GM15510 (cell line): ENCODE data around the gene RCAN2.

Experiments used
- POLR2A ChIP-seq: IDR thresholded peaks from 3 replicates; pipeline ENCODE4 v1.6.1; 2011; ENCODE audit warnings: borderline replicate concordance; ENCODE audit not compliant: insufficient read length; ENCODE audit errors: extremely low read depth

RCAN2 gene

DNA sequence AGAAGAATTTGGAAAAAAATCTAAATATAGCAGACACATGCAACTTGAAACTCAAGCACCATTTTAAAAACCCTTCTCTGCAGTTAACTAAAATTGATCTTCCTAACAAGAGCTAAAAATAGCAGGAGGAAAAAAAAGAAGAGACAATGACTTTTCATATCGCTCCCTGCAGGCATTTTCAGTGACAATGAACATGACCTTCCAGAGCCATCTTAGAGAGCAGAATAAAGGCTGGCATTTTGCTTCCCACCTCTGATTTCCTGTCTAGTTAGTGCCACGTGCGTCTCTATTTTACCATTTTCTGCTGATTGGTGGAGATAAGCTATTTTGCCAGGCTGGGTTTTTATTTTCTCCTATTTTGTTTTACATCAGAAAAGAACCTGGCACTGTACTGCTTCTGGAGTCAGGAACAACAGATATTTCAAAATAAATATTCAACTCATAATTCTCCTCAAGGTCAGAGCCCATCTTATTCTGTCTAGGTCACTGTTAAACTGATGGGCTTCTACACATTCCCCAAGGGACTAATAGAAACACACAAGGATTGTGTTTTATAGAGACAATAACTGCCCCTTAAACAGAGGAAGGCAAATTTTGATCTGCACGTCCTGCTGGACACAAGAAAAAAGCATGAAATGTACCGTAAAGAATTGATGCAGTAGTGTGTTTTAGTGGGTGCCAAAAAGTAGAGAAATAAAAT lies 250.2 kb downstream of the RCAN2 start:
- no peak for TF ChIP-seq POLR2A

DNA sequence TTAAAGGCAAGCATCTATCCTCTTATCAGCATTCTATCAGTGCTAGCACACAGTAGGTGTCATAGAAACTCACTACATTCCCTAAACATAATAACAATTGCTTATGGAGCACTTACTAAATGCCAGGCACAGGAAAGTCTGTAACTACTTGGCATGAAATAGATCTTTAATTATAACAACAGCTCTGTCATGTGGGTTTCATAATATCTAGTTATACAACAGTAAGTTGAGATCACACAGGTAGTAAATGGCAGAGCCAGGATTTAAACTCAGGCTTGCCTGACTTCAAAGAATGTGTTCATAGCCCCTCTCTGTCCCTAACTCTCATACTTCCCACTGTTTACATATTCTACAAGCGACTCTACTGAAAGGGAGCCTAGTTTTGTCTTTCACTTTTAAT lies 254.5 kb downstream of the RCAN2 start:
- no peak for TF ChIP-seq POLR2A

DNA sequence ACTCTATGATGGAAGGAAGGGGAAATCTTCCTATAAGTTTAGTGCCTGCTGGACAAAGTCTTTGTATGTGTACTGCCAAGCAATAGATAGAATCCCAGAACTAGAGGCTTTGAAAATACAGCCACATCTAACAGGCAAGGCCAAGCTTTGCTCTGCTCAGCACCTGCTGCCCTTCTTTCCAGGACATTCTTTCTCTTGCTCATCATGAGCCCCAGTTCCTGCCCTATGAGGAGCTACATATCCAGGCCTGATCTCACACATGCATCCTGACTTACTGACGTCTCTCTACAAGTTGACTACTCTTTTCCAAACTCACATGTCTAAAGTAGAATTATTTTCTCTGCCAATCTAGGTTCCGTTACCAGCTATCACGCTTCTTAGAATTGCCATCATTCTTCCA lies 256.0 kb downstream of the RCAN2 start:
- TF ChIP-seq POLR2A: no peak

DNA sequence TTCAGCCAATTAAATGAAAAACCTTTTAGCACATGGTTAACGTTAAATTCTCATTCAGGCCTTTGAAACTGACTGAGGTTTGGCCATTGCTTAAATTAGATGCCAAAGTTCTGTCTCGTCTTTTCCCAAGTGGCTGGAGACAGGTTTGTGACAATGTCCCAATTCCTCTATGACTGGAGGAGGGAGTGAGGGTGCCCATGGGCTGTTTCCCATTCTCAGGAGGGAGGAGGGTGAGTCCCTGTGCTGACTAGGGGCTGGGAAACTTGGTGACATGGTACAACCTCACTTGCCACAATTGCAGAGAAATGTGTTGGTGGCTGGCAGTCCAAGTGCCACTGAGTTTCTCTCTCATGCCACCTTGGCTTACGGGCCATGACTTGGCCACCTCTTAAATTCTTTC lies 256.5 kb downstream of the RCAN2 start:
- no peak for TF ChIP-seq POLR2A

DNA sequence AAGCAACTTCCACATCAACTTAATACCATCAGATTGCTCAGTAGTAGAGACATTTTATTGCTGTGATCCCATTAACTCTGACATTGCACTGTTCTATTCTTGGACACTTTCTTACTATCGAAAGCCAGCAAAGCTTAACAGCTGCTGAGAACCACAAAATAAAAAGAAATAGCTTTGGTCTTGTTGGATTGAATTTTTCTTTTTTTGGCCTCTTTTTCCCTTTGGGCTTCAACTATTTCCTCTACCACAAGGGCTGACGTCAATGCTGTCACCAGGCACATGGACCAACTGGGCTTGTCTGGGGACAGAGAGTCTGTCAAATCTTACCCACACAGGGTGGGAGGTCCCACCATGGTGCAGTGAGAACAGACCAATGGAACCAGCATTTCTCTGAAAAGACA lies 257.1 kb downstream of the RCAN2 start:
- TF ChIP-seq POLR2A: no peak

DNA sequence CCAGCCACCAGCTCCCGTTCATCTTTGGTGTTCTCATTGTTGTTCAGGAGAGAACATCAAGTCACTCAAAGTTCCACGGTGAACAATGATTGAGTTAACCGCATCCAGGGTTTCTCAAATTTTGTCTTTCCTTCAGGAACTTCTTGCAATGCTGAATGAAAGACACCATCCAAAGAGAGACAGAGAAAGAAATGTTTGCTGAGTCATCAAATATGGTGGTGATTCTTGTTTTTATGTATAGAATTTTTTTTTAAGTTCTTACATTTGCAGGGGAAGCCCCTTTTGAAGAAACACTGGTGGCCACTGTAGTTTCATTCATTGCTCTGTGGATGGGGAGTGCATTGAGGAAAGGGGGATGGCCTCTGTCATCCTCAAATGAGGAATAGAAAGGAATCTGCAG lies 258.1 kb downstream of the RCAN2 start:
- no peak for TF ChIP-seq POLR2A

DNA sequence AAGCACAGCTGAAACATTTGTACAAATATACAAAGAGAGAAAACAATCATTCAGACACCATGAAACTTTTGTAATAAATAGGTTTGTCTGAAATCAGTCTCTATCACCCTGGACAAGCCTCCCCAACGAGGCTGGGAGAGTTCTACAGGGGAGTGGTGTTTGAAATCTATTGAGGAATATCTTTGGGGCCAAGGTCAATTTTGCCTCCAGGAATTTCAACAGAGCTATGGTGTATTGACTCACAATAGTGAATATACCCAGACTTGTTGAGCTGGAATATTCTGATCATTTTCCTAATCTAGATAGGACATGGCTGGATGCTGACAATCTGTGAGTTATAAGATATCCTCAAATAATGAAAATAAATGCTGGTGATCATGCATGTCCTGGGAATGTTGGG lies 269.0 kb downstream of the RCAN2 start:
- TF ChIP-seq POLR2A: no peak

DNA sequence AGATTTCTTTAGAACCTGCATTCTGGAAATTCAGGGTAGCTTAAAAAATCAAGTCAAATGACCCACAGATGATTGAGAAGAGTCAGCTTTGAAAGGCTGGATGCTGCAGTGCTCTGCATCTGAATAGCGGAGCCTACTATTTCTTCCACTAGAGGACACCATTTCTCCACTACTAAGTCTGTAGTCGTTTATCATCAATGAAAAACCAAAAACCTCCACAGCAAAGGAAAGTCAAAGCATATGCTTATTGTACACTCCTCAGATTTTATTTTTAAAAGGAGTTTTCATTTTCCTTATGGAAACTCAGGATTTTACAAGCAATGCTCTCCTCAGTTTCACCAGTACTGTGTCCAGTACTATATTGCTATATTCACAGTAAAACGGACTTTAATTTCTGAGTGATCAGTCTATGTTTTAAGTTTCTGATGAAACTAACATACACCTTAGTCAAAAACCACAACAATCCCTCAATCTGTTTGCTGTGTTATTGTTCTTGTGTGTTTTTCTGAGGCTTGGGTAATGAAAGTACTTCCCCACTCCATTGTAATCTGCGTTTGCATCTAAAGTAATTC lies 269.9 kb downstream of the RCAN2 start:
- TF ChIP-seq POLR2A: no peak

DNA sequence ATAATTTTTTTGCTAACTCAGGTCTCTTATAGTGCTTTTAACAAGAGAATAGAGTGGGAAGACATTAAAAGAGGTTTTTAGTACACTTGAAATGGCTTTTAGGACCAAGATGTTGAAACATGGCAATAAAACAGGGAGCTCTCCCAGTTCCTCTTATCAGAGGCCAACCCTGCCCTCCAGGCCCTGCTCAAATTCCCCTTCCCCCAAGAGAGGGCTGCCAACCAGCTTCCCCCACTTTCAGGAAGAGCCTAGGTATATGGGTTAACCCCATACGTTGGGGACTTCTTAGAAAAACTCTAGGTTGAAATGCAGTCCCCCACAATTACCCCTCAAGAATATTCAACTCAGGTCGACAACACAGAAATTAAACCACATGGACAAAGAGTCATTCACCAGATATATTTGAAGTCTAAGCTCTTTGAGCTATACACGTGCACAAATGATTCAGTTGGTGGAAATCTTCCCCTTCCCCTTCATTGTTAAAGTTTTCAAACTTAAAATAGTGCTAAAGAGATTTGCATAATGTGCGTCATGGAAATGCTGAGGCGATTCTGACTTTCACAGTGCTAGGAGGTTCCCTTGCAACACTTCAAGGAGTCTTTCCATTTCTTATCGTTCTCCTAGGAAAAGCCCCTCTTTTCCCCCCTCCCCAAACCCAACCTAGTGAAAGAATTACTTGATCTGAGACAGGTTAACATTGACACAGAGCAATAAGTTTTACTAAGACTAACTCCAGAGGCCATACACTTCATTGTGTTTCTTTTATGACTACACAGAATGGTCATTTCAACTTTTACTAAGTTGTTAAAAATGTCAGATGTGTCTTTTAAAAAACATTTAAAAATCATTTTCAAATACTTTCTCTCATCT lies 270.7 kb downstream of the RCAN2 start:
- no peak for TF ChIP-seq POLR2A

DNA sequence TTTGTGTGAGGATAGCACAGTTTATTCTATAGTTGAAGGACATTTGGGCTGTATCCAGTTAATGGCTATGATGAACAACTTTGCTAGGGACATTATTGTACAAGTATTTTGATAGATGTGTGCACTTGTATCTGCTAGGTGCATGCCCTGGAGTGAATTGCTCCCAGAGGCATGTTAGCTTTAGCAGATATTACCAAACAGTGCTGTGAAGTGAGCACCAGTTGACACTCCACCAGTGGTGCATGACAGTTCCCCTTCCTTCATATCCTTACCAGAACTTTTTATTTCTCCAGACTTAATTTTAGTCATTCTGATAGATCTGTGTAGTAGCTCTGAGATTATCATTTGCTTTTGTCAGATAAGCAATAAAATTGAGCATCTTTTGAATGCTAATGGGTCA lies 271.6 kb downstream of the RCAN2 start:
- no peak for TF ChIP-seq POLR2A

DNA sequence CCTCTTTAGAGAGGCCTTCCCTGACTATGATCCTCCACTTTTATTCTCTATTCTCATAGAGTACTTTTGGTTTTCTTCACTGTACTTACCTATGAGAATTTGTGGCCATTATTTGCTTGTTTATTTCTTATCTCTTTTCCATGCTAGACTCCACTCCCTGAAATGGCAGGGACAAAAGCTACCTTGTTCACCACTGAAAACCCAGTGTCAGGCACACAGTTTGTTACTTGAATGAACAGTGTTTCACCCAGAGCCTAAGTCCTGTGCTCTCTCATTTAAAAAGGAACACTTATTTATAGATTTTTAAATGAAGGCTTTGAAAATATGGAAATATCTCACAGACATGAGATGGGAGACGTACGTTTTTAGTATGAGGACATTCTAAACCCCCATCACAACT lies 272.8 kb downstream of the RCAN2 start:
- TF ChIP-seq POLR2A: no peak

DNA sequence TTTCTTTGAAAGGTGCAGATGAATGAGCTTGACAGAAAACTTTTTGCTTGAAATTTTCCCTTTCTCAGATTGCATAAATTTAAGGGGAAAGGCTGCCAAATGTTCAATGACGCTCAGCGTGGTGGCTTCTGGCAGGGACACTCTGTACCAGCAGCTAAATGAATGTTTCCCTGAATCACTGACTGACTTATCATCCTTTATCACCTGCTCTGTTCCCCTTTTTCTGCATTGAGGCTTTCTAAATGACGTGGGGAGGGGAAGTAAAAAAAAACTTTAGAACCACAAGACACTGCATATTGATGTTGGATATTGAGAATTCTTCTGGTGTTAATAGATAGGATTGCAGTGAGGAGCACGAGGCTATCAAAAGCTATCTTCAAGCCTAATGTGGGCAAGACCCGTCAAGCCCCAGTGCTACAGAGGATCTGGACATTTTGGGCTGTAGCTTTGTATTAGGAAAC lies 273.5 kb downstream of the RCAN2 start:
- no peak for TF ChIP-seq POLR2A

DNA sequence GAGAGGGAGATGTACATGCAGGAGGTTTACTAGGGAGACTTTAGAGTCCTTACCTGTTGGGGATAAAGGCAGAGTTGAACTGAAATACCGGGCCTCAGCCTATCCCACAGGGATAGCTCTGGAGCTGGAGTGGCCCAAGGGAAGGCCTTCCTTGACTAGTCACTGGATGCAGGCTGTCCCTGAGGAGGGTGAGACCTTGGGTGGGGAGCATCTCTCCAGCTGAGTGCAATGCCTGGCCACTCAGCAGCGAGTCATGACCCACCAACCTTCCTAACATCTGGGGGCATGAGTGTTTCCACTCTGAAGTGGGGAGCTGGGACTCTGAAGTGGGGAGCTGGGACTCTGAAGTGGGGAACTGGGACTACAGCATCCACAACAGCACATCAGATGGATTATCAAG lies 274.4 kb downstream of the RCAN2 start:
- TF ChIP-seq POLR2A: no peak

DNA sequence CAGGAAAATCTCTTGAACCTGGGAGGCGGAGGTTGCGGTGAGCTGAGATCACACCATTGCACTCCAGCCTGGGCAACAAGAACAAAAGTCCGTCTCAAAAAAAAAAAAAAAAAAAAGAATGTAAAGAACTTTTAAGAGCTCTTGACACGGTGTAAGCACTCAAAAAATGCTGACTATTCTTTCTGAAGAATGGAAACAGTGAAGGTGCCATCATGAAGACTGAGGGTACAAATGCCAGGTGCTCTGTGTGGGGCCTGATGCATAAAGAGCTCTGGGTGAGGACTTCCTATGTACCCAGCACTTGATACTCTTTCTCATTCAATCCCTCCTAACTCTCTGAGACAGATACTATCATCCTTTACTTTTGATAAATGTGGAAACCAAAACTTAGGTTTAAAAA lies 275.5 kb downstream of the RCAN2 start:
- TF ChIP-seq POLR2A: no peak

DNA sequence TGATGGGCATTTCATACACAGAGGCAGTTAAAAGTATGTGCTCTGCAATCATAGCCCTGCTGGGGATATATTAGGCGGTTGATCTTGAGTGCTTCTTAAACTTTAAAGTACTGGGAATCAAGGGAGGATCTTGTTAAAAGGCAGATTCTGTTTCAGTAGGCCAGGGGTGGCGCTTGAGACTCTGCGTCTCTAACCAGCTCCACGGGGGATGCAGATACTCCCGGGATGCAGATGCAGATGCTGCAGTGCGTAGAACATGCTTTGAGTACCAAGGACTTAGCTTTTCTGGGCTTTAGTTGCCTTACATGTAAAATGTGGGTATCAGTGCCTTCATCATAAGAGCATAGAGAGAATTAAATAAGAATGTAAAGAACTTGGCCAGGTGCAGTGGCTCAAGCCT lies 276.0 kb downstream of the RCAN2 start:
- TF ChIP-seq POLR2A: no peak
